ENCODE results near the gene CYSTM1.
"Not testable (repeated sequence)": the region's sequence is repeated elsewhere in the genome, so short reads cannot be mapped to it uniquely, and the experiment has no call there.

GRCh38 chr5:140198915-140199314 lies 23.9 kb downstream of the CYSTM1 start:
- not testable (repeated sequence) for TF ChIP-seq TARDBP (IDR thresholded peaks at IDR 0.05); FOXA1 (IDR thresholded peaks at IDR 0.05); FOXM1 (IDR thresholded peaks at IDR 0.05; ENCODE audit: borderline replicate concordance); SUZ12 (IDR thresholded peaks at IDR 0.05); BHLHE40 (IDR thresholded peaks at IDR 0.05; ENCODE audit: borderline replicate concordance); HDGF (IDR thresholded peaks at IDR 0.05; ENCODE audit: borderline replicate concordance); SP1 (IDR thresholded peaks at IDR 0.05); PKNOX1 (IDR thresholded peaks at IDR 0.05); CTBP1 (IDR thresholded peaks at IDR 0.05; ENCODE audit: borderline replicate concordance); ARNT (IDR thresholded peaks at IDR 0.05); LEF1 (IDR thresholded peaks at IDR 0.05; ENCODE audit: borderline replicate concordance)

All from HEK293T (cell line).